HFF-Myc (cell line): ENCODE data around the gene MRPL43.

Source experiments
- DNase-seq: peaks from one replicate; pipeline ENCODE4 v3.0.0-alpha.2; 2011; ENCODE audit warnings: low read depth; ENCODE audit errors: extremely low read depth
- H3K4me3 ChIP-seq: replicated peaks from 2 replicates; pipeline ENCODE4 v1.5.1; 2011; ENCODE audit warnings: low read depth, mild to moderate bottlenecking, control low read depth, low read length
- TF ChIP-seq, protein P1 (sequence below): IDR thresholded peaks from 2 replicates; pipeline ENCODE4 v1.5.1; 2012; ENCODE audit warnings: mild to moderate bottlenecking, low read depth, low read length, control low read depth; ENCODE audit errors: missing control alignments

The MRPL43 gene

DNA sequence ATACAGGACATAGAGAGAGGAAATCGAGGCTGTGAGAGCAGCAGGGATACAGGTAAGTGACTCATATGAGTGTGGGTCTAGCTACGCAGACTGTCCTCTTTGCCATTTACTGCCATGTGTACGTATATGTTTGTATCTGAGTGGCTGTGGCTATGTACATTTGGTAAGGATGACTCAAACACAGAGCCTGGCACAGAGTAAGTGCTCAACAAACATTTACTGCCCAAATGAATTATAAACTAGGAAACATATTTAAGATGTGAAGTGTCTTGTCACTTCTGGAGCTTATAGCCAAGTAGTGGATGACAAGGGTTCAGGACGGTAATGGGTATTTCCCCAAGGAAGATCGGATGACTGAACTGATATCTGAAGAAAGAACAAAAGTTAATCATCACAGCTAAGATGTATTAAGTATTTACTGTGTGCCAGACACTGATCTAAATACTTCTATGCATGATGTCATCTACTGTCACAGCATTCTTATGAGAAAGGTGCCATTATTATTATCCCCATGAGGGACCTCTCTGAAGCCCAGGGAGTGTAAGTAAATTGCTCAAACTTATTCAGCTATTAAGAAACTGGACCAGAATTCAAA lies 6.0 kb downstream of the MRPL43 start:
- DNase-seq, result no peak
- no peak overlapping the region for H3K4me3 ChIP-seq
- TF ChIP-seq, protein P1, sequence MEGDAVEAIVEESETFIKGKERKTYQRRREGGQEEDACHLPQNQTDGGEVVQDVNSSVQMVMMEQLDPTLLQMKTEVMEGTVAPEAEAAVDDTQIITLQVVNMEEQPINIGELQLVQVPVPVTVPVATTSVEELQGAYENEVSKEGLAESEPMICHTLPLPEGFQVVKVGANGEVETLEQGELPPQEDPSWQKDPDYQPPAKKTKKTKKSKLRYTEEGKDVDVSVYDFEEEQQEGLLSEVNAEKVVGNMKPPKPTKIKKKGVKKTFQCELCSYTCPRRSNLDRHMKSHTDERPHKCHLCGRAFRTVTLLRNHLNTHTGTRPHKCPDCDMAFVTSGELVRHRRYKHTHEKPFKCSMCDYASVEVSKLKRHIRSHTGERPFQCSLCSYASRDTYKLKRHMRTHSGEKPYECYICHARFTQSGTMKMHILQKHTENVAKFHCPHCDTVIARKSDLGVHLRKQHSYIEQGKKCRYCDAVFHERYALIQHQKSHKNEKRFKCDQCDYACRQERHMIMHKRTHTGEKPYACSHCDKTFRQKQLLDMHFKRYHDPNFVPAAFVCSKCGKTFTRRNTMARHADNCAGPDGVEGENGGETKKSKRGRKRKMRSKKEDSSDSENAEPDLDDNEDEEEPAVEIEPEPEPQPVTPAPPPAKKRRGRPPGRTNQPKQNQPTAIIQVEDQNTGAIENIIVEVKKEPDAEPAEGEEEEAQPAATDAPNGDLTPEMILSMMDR, result no peak

DNA sequence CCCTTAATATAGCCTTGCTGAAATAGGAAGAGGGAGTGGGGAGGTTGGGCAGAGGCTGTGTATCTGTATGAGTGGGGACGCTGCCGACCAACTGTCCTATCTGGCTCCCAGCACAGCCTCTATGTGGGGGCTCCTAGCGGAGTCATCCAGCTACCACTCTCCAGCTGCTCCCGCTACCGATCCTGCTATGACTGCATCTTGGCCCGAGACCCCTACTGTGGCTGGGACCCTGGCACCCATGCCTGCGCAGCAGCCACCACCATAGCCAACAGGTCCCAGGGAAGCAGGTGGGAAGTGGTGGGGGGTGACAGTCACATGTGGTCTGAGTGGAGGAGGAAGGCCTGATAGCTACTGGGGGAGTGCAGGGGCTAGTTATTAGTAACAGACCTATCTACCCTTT lies 6.6 kb downstream of the MRPL43 start:
- no peak for DNase-seq
- H3K4me3 ChIP-seq, result no peak overlapping the region
- TF ChIP-seq, protein P1, result no peak

DNA sequence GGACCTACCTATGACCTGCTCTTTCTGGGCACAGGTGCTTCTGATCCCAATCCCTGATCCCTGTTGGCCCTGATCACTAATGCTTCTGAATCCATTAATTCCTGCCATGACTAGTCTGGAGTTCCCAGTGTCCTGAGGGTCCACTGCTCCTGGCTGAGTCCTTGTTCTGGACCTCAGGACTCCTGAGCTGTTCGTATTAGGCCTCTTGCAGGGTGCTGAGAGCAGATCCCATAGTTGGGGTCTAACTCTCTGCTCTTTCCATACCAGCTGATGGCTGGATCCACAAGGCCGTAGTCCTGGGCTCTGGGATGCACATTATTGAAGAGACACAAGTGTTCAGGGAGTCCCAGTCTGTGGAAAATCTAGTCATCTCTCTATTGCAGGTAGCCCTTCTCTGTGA lies 7.0 kb downstream of the MRPL43 start:
- H3K4me3 ChIP-seq, result no peak overlapping the region
- TF ChIP-seq, protein P1, result no peak
- no peak for DNase-seq

DNA sequence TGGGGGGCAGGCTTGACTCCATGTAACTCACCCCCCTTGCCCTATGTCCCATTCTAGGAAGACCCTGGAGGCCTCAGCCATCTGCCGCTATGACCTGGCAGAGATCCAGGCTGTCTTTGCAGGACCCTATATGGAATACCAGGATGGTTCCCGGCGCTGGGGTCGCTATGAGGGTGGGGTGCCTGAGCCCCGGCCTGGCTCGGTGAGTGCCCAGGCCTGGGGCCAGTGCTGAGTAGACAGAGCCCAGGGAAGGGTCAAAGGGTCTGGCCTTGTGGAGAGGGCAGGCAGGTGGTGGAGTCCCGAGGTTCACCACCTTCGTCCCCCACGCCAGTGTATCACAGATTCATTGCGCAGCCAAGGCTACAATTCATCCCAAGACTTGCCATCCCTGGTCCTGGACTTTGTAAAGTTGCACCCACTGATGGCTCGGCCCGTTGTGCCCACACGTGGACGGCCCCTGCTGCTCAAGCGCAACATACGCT lies 7.5 kb downstream of the MRPL43 start:
- TF ChIP-seq, protein P1, result no peak
- no peak for DNase-seq

DNA sequence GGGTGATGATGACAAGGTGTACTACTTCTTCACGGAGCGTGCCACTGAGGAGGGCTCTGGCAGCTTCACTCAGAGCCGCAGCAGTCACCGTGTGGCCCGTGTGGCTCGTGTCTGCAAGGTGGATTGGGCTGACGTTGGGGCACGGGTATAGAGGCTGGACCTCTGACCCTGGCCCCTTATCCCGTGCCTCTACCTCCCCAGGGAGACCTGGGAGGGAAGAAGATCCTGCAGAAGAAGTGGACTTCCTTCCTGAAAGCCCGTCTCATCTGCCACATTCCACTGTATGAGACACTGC lies 8.4 kb downstream of the MRPL43 start:
- DNase-seq, result no peak
- H3K4me3 ChIP-seq, result no peak overlapping the region
- TF ChIP-seq, protein P1, result no peak

More for the DNA sequence above, 7.5 kb downstream of the MRPL43 start:
- no peak overlapping the region for H3K4me3 ChIP-seq

DNA sequence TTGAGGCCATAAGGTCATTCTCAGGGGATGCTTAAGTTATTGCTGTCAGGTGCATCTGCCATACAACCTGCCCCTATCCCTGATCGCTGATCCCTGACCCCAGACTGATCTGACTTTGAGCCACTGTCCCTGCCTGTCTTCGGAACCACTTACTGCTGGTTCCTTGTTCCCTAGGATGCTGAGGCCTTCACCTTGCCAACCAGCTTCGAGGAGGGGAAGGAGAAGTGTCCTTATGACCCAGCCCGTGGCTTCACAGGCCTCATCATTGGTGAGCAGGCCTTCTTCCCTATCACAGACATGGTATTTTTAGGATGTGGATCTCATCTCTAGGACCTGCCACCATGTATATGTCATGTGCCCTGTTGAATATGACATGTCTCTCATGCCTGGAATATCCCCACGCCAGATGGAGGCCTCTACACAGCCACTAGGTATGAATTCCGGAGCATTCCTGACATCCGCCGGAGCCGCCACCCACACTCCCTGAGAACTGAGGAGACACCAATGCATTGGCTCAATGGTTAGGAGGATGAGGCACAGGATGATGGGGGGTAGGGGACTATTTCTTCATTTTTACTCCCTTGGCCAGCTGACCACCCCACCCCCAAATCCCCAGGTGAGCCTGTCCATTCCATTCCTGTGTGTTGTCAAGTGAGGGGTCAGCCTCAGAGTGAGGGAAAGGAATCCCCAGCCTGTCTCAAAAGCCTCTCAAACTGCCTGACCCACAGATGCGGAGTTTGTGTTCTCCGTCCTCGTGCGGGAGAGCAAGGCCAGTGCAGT lies 9.0 kb downstream of the MRPL43 start:
- DNase-seq, result no peak
- TF ChIP-seq, protein P1, result no peak
- no peak overlapping the region for H3K4me3 ChIP-seq

DNA sequence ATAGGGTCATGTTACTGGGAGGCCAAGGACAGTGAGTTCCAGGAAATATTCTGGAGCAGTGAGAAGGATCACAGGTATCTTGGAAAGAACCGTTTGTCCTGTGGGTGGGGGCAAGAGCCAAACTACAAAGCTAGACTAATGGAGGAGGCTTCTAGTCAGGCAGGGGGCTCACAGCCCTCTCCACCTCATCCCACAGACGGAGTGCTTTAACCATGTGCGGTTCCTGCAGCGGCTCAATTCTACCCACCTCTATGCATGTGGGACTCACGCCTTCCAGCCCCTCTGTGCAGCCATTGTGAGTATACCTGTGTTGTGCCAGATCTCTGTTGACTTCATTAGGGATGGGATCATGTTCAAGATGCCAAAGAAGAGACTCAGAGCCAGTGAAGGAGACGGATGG lies 9.9 kb downstream of the MRPL43 start:
- TF ChIP-seq, protein P1, result no peak
- no peak overlapping the region for H3K4me3 ChIP-seq
- DNase-seq, result no peak
